B cell (primary cell): ENCODE results near the gene UNC79. TPM values are rescaled to one million over a fixed set of nuclear protein-coding genes. Genes with fewer than 3 reads are reported as not detected.

Source experiments
- ATAC-seq: fragments of 200-7000 bp; cut with Tn5 transposase; one replicate; pipeline ENCODE4 v1.10.0; 2021; ENCODE audit warnings: low read depth, mild to moderate bottlenecking, moderate number of reproducible peaks, moderate library complexity
- CTCF ChIA-PET: fragments of 350-600 bp; sonication (Branson Sonifier 250); formaldehyde crosslinking; loops from one replicate; lab custom pipeline; 2021; ENCODE audit warnings: antibody characterized with exemption, inconsistent platforms; lab: Charles Lee
- POLR2A ChIA-PET: fragments of 350-600 bp; sonication (Branson Sonifier 250); formaldehyde crosslinking; loops from one replicate; lab custom pipeline; 2021; ENCODE audit warnings: antibody characterized with exemption; lab: Charles Lee
- DNase-seq: peaks from one replicate; pipeline ENCODE4 v3.0.0; 2013
- H2AFZ ChIP-seq: 2 replicates; pipeline ENCODE4 v1.6.1; 2012; ENCODE audit warnings: mild to moderate bottlenecking, low read depth, low read length; ENCODE audit not compliant: insufficient read depth, poor library complexity, severe bottlenecking
- H3K27ac ChIP-seq, 2 donors: 1 replicate in 1 of 2; 2 replicates in 1 of 2; pipeline ENCODE4 v1.5.1; 2012 to 2013; ENCODE audit warnings: low read length in 2 of 2, mild to moderate bottlenecking in 2 of 2, moderate library complexity in 1 of 2
- H3K27me3 ChIP-seq, 4 experiments: fragments of 200-600 bp in 1 of 4; sonication (generic) in 1 of 4; replicated peaks in 1 of 4; 1 replicate in 2 of 4; 2 replicates in 2 of 4; pipeline versions ENCODE4 v1.6.1 to v1.7.0; 2013 to 2016; ENCODE audit warnings: low read length in 3 of 4, mild to moderate bottlenecking in 2 of 4, mixed read lengths in 1 of 4, moderate library complexity in 1 of 4; ENCODE audit not compliant: insufficient read depth in 4 of 4, control insufficient read depth in 3 of 4; ENCODE audit errors: control extremely low read depth in 1 of 4
- H3K36me3 ChIP-seq, 2 experiments: replicated peaks in 1 of 2; 1 replicate in 1 of 2; 2 replicates in 1 of 2; pipeline versions ENCODE4 v1.6.1 to v1.7.1; 2013; ENCODE audit warnings: low read length in 1 of 2; ENCODE audit not compliant: insufficient read depth in 2 of 2, control insufficient read depth in 1 of 2; ENCODE audit errors: control extremely low read depth in 1 of 2, extremely low read depth in 1 of 2
- H3K4me1 ChIP-seq, 2 donors: fragments of 200-600 bp in 1 of 2; sonication (generic) in 1 of 2; 1 replicate in 1 of 2; 2 replicates in 1 of 2; pipeline versions ENCODE4 v1.5.1 to v1.6.1; 2013 to 2017; ENCODE audit warnings: low read length in 2 of 2; ENCODE audit not compliant: control insufficient read depth in 2 of 2, insufficient read depth in 2 of 2
- H3K4me2 ChIP-seq: replicated peaks from 2 replicates; pipeline ENCODE3; 2012; ENCODE audit warnings: mild to moderate bottlenecking, low read depth, low read length; ENCODE audit not compliant: poor library complexity, severe bottlenecking
- H3K4me3 ChIP-seq, 5 experiments: fragments of 200-600 bp in 1 of 5; sonication (generic) in 1 of 5; 1 replicate in 3 of 5; 2 replicates in 2 of 5; pipeline versions ENCODE4 v1.5.1 to v1.7.0; 2011 to 2016; ENCODE audit warnings: low read length in 4 of 5, mild to moderate bottlenecking in 4 of 5, low read depth in 2 of 5, control low read depth in 1 of 5, moderate library complexity in 1 of 5; ENCODE audit not compliant: insufficient read depth in 1 of 5; ENCODE audit errors: control extremely low read depth in 1 of 5, extremely low read depth in 1 of 5
- H3K79me2 ChIP-seq: fragments of 200-600 bp; sonication (generic); one replicate; pipeline ENCODE4 v1.6.0; 2016; ENCODE audit warnings: low read length; ENCODE audit not compliant: control insufficient read depth, insufficient read depth
- H3K9ac ChIP-seq: fragments of 200-600 bp; sonication (generic); 2 replicates; pipeline ENCODE4 v1.6.1; 2017; ENCODE audit warnings: mild to moderate bottlenecking, low read length, moderate library complexity
- H3K9me3 ChIP-seq, 3 donors: one replicate each; pipeline versions ENCODE4 v1.6.1 to v1.7.1; 2013; ENCODE audit warnings: low read length in 2 of 3; ENCODE audit not compliant: control insufficient read depth in 2 of 3, insufficient read depth in 1 of 3; ENCODE audit errors: control extremely low read depth in 1 of 3
- H4K20me1 ChIP-seq: 2 replicates; pipeline ENCODE4 v1.6.0; 2012; ENCODE audit warnings: mild to moderate bottlenecking, low read length; ENCODE audit not compliant: insufficient read depth, control insufficient read depth, poor library complexity, severe bottlenecking
- H3K27ac Mint-ChIP-seq: one replicate; pipeline ENCODE4 v1.8.0; 2021; ENCODE audit warnings: mixed read lengths
- H3K27me3 Mint-ChIP-seq: one replicate; pipeline ENCODE4 v1.8.0; 2021; ENCODE audit warnings: mixed read lengths
- H3K4me1 Mint-ChIP-seq: one replicate; pipeline ENCODE4 v1.8.0; 2021; ENCODE audit warnings: mixed read lengths
- H3K4me3 Mint-ChIP-seq: one replicate; pipeline ENCODE4 v1.8.0; 2021; ENCODE audit warnings: mixed read lengths
- H3K9me3 Mint-ChIP-seq: one replicate; pipeline ENCODE4 v1.8.0; 2022; ENCODE audit warnings: mixed read lengths; ENCODE audit not compliant: insufficient read depth
- EZH2 ChIP-seq: IDR thresholded peaks from 2 replicates; pipeline ENCODE4 v1.6.1; 2012; ENCODE audit warnings: borderline replicate concordance, low read depth, mild to moderate bottlenecking, moderate library complexity, low read length; ENCODE audit not compliant: insufficient read depth, poor library complexity, severe bottlenecking
- whole genome bisulfite sequencing: methylation state at CpG from one replicate; pipeline ENCODE4 v1.1.5; 2013; ENCODE audit warnings: missing lambda C conversion rate; ENCODE audit not compliant: insufficient coverage; 5-methylcytosine and 5-hydroxymethylcytosine counted together
- intact Hi-C: fragments of 100-400 bp; cut with micrococcal nuclease; formaldehyde crosslinking; loops from one replicate; pipeline ENCODE4 v1.10.0; 2022
- polyA plus RNA-seq: library from polyadenylated mRNA; depleted of rRNA; stranded (reverse); fragments of >200 nt; gene quantifications from 2 replicates; pipeline ENCODE4 v1.2.3, GENCODE V29; 2012
- total RNA-seq, 2 donors: library from RNA; stranded (reverse); fragments of 120-200 nt in 1 of 2; gene quantifications; 1 replicate in 1 of 2; 2 replicates in 1 of 2; pipeline versions ENCODE4 v1.2.3 to v1.2.4, GENCODE V29; 2013 to 2022
- TF ChIP-seq, protein P1 (sequence below): fragments of 200-600 bp; IDR thresholded peaks from one replicate; pipeline ENCODE4 v1.8.0; 2022; ENCODE audit warnings: antibody characterized with exemption, mild to moderate bottlenecking

The UNC79 gene
- total and polyA plus RNA-seq, 2 donors (not counting 1 experiment from before 2014, with no cell fraction given) = 0.04 to 0.15 TPM

DNA sequence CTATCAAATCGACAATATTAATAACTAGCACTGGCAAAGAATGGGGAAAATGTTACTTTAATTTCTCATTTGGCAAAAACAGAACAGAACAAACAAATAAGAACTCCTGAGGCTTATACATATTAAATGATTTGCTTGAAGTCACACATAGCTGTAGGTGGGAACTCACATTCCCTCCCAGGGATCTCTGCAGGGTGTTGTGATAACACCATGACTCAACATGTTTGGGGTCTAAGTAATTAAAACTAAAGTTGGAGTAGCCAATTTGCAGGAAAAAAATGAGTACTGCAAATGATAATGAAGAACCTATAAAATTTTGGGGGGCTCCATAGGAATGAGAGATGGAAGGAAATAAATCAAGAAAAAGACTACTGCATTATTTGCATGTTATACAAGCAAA lies 27.5 kb downstream of the UNC79 start:
- H2AFZ ChIP-seq = no peak overlapping the region
- H3K27me3 ChIP-seq = peaks cover 0 to 10% (median 7%) of the 10 kb centered on the region in 4 experiments
- intact Hi-C loops = no loop called here
- no peaks in the 10 kb centered on the region for H3K4me1 Mint-ChIP-seq
- peaks cover 15% of the 10 kb centered on the region for H3K27me3 Mint-ChIP-seq
- H3K4me1 ChIP-seq = no peaks in the 10 kb centered on the region
- no peaks in the 10 kb centered on the region for H3K9me3 Mint-ChIP-seq
- H3K4me3 ChIP-seq = no peak overlapping the region
- no peak overlapping the region for H3K4me3 Mint-ChIP-seq
- H3K9ac ChIP-seq = no peak overlapping the region
- no peaks in the 10 kb centered on the region for H3K79me2 ChIP-seq
- no peak for DNase-seq
- no peak for ATAC-seq
- TF ChIP-seq EZH2 = no peak
- TF ChIP-seq, protein P1, sequence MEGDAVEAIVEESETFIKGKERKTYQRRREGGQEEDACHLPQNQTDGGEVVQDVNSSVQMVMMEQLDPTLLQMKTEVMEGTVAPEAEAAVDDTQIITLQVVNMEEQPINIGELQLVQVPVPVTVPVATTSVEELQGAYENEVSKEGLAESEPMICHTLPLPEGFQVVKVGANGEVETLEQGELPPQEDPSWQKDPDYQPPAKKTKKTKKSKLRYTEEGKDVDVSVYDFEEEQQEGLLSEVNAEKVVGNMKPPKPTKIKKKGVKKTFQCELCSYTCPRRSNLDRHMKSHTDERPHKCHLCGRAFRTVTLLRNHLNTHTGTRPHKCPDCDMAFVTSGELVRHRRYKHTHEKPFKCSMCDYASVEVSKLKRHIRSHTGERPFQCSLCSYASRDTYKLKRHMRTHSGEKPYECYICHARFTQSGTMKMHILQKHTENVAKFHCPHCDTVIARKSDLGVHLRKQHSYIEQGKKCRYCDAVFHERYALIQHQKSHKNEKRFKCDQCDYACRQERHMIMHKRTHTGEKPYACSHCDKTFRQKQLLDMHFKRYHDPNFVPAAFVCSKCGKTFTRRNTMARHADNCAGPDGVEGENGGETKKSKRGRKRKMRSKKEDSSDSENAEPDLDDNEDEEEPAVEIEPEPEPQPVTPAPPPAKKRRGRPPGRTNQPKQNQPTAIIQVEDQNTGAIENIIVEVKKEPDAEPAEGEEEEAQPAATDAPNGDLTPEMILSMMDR = no peak
- no peaks in the 10 kb centered on the region for H4K20me1 ChIP-seq
- H3K4me2 ChIP-seq = no peak overlapping the region
- ChIA-PET POLR2A (no interaction called here), CTCF (no interaction called here)
- whole genome bisulfite sequencing = no CpG with 5 or more reads among the region's 1 CpG
- no peak overlapping the region for H3K27ac ChIP-seq
- no peak overlapping the region for H3K27ac Mint-ChIP-seq
- no peaks in the 10 kb centered on the region for H3K9me3 ChIP-seq
- no peaks in the 10 kb centered on the region for H3K36me3 ChIP-seq

DNA sequence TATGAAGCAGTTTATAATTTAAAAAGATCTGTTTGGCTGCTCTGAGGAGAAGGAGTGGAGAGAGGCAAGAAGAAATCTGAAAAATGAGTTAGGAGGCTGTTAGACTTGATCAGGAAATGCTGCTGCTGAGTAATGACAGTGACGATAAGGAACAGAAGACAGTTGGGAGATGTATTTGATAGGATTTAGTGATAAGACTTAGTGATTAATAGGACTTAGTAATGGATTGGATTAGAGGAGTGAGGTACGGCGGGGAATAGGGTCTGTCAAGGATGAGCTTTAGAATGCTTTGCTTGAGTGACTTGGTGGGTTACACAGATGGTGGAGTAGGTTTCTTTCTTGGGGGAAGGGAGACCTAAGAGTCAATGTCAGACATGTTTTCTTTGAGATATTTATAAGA lies 31.7 kb downstream of the UNC79 start:
- Mint-ChIP-seq H3K4me1 (peaks cover 5% of the 10 kb centered on the region), H3K27me3 (peaks cover 2% of the 10 kb centered on the region), H3K27ac (no peak overlapping the region), H3K9me3 (no peaks in the 10 kb centered on the region), H3K4me3 (no peak overlapping the region)
- POLR2A ChIA-PET = no interaction called here
- intact Hi-C loops = no loop called here
- no peaks in the 10 kb centered on the region for H4K20me1 ChIP-seq
- peaks cover 0 to 4% (median 3%) of the 10 kb centered on the region in 4 experiments for H3K27me3 ChIP-seq
- H3K9me3 ChIP-seq = no peaks in the 10 kb centered on the region
- TF ChIP-seq EZH2 = no peak
- TF ChIP-seq, protein P1 = no peak
- H3K4me2 ChIP-seq = no peak overlapping the region
- no peak overlapping the region for H3K27ac ChIP-seq
- H3K79me2 ChIP-seq = no peaks in the 10 kb centered on the region
- ATAC-seq (no peak), DNase-seq (no peak)
- no peak overlapping the region for H3K9ac ChIP-seq
- CTCF ChIA-PET = no interaction called here
- H2AFZ ChIP-seq = no peak overlapping the region
- H3K36me3 ChIP-seq = no peaks in the 10 kb centered on the region
- no peaks in the 10 kb centered on the region for H3K4me1 ChIP-seq
- WGBS = 77% methylated on average over 3 of the region's 3 CpGs
- no peak overlapping the region for H3K4me3 ChIP-seq
